Non-pigmented ciliary epithelial cell (primary cell): ENCODE results near the gene AHRR.
"Not testable (repeated sequence)": the region's sequence is repeated elsewhere in the genome, so short reads cannot be mapped to it uniquely, and the experiment has no call there.

Experiments
- DNase-seq: peaks from one replicate; pipeline ENCODE4 v3.0.0-alpha.2; 2010; ENCODE audit warnings: low read depth

Gene AHRR

DNA sequence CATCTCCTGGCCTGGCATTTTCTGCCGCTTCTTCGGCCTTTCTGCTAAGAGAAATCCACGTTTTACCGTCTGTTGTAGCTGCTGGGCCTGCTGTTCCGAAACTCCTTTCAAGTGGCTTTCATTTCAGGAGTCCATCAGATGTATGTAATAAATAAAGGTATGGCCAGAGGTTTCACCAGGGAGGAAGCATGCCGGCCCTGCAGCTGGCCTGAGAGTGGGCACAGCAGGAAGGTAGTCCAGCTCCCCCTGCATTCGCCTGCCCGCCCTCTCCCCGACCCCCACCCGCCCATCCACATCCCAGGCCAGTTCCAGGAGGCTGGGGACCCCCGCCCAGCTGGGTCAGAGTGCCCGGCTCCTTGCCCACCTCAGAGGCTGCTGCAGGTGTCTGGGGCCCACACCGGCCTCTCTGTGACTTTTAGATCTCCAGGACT lies 75.0 kb downstream of the AHRR start:
- no peak for DNase-seq

DNA sequence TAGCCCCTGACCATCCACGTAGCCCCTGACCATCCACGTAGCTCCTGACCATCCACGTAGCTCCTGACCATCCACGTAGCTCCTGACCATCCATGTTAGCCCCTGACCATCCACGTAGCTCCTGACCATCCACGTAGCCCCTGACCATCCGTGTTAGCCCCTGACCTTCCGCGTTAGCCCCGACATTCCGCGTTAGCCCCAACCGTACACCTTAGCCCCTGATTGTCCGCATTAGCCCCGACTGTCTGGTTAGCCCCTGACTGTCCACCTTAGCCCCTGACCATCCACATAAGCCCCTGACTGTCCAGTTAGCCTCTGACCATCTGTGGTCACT lies 76.6 kb downstream of the AHRR start:
- not testable (repeated sequence) for DNase-seq

DNA sequence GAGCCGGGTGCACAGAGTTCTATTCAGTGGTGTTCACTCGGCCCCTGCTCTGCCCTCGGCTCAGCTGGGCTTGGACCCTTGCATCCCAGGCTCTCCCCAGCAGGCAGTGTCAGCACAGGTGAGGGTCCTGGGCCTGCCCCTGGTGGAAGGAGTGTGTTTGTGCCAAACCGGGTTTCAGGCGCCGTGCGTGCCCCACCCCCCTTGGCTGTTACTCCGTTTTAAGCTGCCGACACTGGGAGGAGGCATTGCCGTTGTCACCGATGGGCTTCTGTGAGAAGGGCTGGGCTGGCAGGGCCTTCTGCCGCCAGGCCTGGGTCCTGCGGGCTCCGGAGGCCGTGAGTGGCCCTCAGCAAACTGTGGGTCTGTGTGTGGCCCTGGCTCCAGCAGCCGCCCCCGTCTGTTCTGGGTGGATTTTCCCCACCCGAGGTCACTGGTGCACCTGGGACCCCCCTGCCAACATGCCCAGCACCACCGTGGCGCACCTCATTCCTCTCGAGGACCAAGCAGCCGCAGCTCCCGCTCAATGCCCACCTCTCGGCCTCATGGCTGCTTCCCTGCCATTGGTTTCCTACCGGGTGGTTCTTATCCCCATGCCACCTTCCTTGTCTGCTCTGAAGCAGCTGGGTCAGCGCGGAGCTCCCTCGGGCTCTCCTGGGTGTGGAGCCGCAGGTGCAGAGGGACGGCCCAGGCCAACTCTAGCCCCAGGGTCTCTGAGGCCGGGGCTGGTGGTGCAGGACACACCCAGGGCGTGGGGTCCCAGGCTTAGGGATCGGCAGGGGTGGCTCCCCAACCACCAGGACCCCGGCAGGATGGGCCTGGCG lies 77.2 kb downstream of the AHRR start:
- DNase-seq, result no peak

DNA sequence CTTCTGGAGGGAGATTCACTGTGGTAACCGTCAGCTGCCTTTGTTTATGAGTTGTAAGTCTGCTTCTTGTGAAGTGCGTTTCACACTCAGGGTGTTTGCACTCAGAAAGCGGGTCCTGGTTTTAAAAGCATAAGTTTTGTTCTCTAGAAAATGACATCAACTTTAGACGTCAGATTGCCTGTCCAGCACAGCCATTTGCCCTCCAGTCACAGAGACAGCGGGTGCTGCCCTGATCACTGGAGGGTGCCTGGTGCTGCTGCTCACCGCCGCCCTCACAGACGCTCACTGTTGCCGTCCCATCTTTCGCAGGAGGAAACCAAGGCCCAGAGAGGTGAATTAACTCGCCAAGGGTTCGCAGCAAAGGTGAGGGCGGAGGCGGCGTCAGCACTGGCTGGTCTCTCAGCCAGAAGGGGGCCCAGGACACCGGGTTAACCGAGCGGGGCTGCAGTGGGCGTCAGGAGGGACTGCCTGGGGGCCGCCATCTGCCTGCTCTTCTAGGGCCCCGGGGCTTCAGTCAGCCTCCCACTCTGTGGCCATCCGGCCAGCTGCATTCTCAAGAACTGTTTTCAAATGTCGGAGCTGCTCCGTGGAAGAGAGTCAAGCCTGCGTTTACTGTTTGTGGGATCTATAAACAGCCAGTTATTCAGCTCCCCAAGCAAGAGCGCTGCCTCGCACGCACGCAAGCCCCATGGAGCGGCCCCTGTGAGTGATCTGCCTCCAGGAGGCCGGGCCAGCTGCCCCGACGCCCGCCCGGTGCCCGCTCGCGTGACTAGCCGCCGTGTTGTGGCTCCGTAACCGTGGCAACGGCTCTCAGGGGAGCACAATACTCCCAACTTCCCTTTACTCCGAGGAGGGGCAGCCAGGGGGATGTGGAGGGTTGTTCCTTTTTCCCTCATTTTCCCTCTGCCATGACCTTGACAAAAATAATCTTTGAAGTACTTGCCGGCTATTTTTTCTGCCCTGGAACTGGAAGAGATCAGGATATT lies 78.1 kb downstream of the AHRR start:
- DNase-seq, result no peak

DNA sequence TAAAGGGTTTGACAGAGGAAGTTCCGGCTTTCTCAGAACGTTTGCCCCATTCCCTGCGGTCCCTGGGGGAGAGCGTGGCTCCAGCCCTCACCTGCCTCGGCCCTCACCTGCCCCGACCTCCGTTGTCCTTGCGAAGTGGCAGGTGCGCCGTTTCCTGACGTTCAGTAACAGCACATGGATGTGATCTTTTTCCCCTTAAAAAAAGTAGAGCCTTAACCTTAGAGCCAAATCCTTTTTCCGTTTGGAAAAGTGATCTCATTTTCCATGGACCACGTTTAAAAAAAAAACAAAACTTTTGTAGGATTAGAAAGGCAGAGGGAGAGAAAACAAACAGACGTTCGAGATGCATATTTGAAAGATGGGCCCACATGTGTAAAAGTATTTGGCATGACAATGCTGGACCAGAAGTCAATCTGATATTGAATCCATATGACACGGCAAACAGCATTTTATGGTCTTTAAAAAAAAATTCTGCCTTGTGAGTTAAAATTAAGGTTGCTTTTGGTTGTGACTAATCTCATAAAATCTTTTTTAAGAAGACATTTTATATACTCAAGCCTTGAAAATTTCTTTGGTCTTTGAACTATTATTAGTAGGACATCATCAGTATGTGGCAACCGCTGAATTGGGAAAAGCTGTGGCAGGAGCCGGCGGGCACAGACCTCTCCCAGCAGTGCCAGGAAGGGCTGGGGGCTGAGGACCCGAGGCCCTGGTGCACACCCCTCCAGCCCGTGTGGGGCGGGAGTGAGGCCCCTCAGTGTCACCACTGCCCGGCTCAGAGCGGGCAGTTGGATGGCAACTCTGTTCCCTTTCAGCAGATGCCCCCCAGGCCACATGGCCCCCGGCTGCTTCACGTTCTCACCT lies 79.0 kb downstream of the AHRR start:
- DNase-seq, result no peak

DNA sequence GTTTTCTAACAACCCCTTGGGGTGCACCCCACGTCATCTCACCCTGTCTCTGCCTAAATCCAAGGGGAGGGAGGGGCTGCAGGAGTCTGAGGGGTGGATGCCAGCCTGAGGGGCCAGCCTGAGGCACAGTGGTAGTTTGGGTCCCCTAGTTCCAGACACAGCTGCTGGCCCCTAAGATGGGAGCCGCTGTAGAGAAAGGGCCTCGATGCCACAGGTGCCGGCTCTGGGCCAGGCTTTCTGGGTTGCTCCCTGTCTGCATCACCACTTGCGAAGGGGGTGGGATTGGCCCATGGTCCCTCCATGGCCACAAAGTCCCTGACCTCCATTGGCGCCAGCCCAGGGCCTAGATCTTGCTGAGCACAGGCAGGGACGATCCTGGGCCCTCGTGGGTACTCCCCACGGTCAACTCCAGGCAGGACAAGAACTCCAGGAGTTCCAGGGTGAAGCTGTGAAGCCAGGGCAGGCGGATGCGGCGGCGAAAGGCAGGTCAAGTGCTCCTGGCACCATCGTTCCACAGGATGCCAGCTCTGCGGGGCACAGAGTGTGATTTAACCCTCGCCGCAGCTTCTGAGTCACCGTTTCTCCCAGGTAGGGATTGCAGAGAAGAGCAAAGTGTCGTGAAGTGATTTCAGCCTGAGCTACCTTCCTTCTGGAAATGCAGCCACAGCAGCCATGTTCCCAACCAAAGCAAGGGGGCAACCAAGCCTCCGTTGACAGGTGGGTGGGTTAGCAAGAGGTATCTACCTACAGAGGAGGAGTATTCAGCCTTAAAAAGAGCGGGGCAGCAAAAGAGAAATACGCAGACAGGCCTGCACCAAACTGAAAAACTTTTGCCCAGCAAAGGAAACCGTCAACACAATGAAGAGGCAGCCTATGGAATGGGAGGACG lies 79.9 kb downstream of the AHRR start:
- no peak for DNase-seq

DNA sequence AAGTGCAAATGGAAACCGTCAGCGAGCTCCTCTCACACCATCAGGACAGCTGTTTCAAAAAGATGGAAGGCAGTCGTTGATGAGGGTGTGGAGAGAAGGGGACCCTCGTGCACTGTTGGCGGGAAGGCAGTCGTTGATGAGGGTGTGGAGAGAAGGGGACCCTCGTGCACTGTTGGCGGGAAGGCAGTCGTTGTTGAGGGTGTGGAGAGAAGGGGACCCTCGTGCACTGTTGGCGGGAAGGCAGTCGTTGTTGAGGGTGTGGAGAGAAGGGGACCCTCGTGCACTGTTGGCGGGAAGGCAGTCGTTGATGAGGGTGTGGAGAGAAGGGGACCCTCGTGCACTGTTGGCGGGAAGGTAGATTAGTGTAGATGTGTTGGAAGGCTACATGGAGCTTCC lies 80.7 kb downstream of the AHRR start:
- not testable (repeated sequence) for DNase-seq

DNA sequence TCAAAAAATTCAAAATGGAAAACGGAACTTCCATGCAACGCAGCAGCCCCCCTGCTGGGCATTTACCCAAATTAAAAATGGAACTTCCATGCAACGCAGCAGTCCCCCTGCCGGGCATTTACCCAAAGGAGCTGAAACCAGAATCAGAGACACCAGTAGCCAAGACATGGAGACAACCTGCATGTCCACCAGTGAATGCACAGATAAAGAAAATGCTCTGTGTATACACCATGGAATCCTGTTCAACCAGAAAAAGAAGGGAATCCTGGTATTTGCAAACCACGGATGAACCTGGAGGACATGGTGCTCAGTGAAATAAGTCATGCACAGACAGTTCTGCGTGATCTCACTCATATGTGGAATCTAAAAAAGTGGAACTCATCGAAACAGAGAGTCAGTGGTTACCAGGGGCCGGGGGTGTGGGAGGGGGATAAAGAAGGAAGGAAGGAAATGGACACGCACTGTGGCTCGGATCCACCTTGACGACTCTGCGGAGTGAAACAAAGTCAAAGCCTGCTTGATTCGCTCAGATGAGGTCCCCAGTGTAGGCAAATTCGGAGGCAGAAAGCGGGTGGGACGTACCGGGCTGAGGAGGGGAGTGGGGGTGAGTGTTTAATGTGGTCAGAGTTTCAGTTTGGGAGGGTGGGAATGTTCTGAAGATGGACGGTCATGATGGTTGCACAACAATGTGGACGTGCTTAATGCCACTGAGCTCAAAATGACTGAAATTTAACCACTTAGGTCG lies 81.3 kb downstream of the AHRR start:
- DNase-seq, result no peak

DNA sequence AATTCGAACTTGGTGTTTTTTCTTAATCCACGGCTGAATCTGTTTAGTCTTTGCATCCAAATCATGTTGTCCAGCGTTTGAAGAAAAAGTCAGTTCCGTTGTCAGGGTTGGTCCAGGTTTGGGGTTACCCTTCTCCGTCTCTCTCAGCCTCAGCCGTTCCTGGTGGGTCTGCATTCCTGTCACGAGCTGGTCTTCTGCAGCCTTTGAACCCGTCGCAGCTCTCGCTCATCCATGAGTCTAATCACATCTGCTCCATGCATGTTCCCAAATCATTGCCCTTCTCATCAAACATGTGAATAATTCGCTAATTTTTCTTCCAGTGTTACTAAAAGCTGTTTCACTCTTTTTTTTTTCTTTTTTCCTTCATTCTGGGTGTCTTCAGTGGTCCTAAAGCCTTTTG lies 82.5 kb downstream of the AHRR start:
- no peak for DNase-seq

DNA sequence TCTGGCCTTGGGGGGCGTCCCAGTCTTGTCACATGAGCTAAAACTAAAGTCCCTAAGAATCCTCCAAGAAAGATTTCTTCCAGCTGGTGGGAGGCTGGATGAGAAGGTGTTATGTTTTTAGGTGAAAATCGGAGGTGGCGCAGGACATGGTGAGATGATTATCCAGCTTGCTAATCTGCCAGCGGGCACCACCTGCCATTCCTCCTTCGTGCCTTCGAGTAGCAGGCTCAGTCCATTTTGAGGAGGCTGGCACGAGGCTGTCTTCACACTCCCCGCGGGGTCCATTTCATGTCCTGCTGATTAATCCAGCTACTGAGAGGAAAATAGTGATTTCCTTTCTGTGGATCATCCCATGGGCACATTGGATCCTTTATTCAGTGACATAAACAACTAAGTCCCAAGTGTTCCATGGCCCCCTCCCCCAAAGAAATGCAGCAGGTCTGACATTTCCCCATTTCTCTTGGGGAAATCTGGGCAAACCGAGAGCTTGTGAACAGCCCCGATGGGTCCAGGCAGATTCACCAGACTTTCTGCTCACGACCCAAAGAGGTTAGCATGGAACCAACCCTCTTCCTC lies 83.2 kb downstream of the AHRR start:
- no peak for DNase-seq

DNA sequence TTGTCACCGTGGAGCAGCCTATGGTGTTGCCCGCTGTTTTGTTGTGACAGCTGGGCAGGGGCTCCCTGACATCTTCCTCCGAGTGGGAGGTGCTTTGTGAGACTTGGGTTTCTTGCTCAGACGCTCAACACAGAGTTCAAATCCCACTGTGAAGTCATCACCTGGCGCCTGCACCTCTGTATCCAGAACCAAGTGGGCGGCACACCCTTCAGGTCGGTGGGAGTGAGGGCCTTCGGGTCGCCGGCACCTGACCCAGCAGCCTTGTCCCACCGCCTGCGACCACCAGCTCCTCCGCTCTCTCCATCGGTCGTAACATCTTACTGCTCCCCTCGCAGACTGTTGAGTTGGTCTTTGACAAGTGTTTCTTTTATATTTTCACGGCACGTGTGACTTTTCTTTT lies 83.9 kb downstream of the AHRR start:
- no peak for DNase-seq

DNA sequence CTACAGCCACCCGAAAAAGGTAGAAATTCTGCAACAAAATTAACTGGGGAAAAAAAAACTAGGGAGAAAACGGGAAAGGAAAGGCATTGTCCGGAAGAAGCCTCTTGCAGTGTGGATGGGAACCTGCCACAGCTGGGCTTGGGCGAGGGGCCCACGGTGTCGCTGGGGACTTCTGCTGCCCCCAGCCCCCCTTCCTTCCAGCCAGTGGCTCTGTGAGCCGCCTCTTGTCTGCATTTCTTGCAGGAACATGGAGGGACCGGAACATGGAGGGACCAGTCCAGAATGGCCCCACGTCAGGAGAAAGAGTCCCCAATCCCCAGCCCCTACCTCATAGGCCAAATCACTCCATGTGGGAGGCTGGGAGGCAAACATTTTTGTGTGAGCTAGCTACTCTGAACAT lies 84.5 kb downstream of the AHRR start:
- no peak for DNase-seq

DNA sequence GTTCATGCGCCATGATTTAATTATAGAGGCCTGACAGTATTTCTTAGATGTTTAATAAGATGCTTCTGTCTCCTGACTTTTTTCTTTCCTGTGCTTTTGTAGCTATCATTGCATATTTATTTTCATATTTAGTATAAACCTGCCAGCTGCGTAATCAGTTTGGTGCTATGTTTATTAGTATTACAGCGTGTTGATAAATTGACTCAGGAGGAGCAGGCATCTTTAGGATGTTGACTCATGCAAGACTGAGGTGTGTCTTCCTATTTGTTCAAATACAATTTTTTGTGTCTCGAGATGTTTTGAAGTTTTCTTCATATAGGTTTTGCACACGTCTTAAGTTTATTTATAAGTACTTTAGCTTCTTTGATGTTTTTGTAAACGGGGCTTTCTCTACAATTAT lies 85.5 kb downstream of the AHRR start:
- no peak for DNase-seq

DNA sequence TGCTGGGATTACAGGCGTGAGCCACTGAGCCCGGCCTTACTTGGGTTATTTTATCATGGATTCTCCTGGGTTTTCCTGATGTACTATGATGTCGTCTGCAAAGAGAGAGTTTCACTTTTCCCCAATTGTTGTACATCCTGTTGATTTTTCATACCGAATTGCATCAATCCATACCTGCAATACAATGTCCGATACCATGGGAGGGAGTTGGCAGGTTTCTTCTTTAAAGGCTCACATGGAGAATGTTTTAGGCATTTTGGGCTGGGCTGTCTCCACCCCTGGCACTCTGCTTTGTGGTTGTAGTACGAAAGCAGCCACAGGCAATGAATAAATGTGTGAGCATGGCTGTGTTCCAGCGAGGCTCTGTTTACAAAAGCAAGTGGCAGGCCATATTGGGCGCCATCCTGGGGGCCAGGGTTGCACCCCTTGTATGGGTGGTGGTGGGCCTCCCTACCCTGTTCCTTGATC lies 86.3 kb downstream of the AHRR start:
- DNase-seq, result no peak

DNA sequence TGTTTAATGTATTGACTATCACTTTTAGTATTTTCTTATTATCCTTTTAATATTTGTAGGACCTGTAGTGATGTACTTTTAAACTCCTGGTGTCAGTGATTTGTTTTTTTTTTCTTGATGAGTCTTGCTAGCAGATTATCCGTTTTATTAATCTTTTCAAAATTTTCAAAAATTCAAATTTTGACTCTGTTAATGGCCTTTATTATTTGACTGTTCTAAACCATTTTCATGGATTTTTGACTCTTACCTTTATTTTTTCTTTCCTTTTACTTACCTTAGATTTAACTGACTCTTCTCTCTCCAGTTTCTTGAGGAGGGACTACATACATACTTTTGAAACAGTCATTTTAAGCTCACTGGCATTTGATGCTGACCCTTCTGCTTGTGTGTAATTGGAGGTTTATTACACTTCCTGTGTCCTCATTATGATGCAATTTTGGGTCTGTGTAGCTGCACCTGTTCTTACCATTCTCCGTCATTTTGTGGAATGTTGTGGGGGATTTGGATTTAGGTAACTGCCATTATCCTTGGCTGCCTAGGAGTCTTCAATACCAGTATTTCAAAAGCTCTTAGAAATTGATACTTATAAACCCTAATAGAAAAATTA lies 89.5 kb downstream of the AHRR start:
- no peak for DNase-seq

DNA sequence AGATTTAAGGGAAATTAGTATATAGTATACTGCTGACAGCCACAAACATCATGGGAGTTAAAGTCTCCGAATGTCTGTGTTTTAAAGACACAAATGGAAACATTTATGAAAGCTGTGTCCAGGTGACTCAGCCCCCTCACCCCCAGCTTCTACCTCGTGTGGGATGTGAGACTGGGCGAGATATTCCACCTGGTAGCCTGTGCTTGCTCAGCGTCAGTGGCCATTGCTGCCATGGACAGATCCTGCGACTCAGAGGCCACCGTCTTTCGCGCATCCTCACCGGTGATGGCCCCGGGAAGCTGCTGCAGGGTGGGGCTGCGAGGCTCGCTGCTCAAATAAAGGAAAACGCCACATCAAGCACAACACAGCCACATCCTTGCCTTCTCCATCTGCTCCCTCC lies 90.2 kb downstream of the AHRR start:
- DNase-seq, result no peak

DNA sequence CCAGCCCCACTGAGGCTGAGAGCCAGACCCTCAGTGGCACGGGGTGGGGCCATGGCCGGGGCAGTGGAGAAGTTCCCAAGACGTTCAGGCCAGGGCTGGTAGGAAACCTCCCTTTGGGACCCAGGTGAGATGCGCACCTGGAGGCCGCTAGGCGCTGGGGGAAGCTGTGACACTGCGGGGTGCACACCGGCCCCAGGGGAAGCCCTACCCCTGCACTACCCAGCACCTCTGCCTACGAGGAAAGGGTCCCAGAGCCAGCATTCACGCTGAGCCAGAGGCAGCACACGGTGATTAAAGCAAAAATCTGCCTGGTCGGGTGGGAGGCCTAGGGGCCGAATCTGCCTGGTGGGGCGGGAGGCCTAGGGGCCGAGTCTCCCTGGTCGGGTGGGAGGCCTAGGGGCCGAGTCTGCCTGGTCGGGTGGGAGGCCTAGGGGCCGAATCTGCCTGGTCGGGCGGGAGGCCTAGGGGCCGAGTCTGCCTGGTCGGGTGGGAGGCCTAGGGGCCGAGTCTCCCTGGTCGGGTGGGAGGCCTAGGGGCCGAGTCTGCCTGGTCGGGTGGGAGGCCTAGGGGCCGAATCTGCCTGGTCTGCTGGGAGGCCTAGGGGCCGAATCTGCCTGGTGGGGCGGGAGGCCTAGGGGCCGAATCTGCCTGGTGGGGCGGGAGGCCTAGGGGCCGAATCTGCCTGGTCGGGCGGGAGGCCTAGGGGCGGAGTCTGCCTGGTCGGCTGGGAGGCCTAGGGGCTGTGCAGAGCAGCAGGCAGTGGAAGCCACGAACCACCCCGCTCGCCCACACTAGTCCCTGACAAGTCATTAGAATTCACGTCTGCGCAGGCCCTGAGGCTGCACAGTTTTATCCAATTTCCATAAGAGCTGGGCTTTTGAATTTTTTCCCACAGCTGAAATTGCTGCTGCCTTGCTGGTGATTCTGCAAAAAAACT lies 93.7 kb downstream of the AHRR start:
- DNase-seq, result not testable (repeated sequence)

DNA sequence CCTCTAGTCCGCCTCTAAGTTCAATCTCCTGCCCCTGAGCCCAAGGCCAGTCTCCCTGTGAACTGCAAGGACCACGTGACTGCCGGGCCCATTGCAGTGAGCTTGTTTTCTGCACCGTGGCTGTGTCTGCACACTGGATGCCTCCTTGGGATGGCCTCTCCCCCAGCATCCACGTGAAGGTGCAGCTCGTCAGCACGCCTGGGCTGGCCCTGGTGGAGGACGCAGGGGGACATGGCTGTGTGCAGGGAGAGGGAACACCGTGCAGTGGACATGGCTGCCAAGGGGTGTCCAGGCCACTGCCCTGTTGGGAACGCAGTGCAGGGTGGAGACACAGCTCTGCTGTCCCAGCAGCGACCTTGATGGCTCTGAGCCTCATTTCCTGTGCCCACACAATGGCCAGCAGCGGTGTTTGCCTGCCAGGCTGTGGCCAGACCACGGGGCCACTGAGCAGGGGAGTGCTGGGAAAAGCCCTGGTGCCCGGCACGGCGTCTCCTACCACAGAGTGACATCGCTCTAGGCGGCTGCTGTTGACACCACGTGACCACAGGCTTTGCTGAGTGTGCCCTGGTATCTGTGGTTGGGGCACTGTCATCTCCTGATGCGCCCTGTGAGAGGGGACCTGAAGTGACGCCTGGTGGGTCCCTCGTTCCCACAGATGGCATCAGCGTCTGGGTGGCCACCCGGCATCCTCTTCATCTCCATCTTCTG lies 94.6 kb downstream of the AHRR start:
- DNase-seq, result no peak
